Astrocyte of the spinal cord (primary cell): ENCODE results near the gene OR51E1.

Source experiments
- DNase-seq: peaks from one replicate; pipeline ENCODE4 v3.0.0; 2011; ENCODE audit warnings: low read depth, low spot score
- H3K4me3 ChIP-seq: 2 replicates; pipeline ENCODE4 v1.5.1; 2011; ENCODE audit warnings: low read depth, mild to moderate bottlenecking, low read length, moderate library complexity
- CTCF ChIP-seq: IDR thresholded peaks from 2 replicates; pipeline ENCODE4 v1.5.1; 2012; ENCODE audit warnings: low read depth, mild to moderate bottlenecking, low read length, inconsistent platforms
- in situ Hi-C: cut with HindIII; loops from 2 replicates; pipeline ENCODE4 v1.10.0; 2017; ENCODE audit warnings: low sequenced_read_pairs

The OR51E1 gene

GRCh38 chr11:4636962-4637661 lies 6.7 kb upstream of the OR51E1 start, which contains the start of gene OR51D1:
OR51D1 (plus strand) TSS chr11:4637477; CDS start chr11:4639791, 2,314 bp downstream.
- no peak within 1 kb of the TSS for H3K4me3 ChIP-seq
- TF ChIP-seq CTCF: peak; percentile 94
- in situ Hi-C loops: no loop called here
- peak; percentile 63 for DNase-seq

GRCh38 chr11:4637662-4638047 lies 6.1 kb upstream of the OR51E1 start:
- no peak for TF ChIP-seq CTCF
- H3K4me3 ChIP-seq: no peak overlapping the region
- in situ Hi-C loops: no loop called here
- no peak for DNase-seq

GRCh38 chr11:4639931-4640330 lies 3.9 kb upstream of the OR51E1 start:
- no peak for TF ChIP-seq CTCF
- DNase-seq: no peak
- in situ Hi-C loops: no loop called here
- H3K4me3 ChIP-seq: no peak overlapping the region

GRCh38 chr11:4641501-4641900 lies 2.3 kb upstream of the OR51E1 start:
- DNase-seq: no peak
- H3K4me3 ChIP-seq: no peak overlapping the region
- in situ Hi-C loops: no loop called here
- TF ChIP-seq CTCF: no peak

- in situ Hi-C loops: no loop called here
- H3K4me3 ChIP-seq: no peak overlapping the region
- TF ChIP-seq CTCF: no peak
- no peak for DNase-seq
These were observed 1.7 kb upstream of the OR51E1 start for GRCh38 chr11:4642043-4642442.

- no peak for TF ChIP-seq CTCF
- DNase-seq: no peak
- in situ Hi-C loops: no loop called here
- H3K4me3 ChIP-seq: no peak overlapping the region
These were observed 706 bp upstream of the OR51E1 start for GRCh38 chr11:4643076-4643475.
